Liver (tissue), 9 donors: ENCODE results near the gene TMEM221. TPM values are rescaled to one million over a fixed set of nuclear protein-coding genes. Genes with fewer than 3 reads are reported as not detected.

Experiments used
- DNase-seq: peaks from one replicate; pipeline ENCODE4 v3.0.0-alpha.2; 2017; ENCODE audit warnings: low spot score
- H3K27ac ChIP-seq, 2 donors: one replicate each; pipeline ENCODE4 v1.7.0; 2013; ENCODE audit warnings: inconsistent platforms in 2 of 2, low read length in 2 of 2, control low read depth in 1 of 2, low read depth in 1 of 2, mild to moderate bottlenecking in 1 of 2
- H3K27me3 ChIP-seq, 4 donors: one replicate each; pipeline versions ENCODE4 v1.6.1 to v1.7.0; 2013; ENCODE audit warnings: low read length in 3 of 4, inconsistent platforms in 1 of 4, mild to moderate bottlenecking in 1 of 4, moderate library complexity in 1 of 4; ENCODE audit not compliant: control insufficient read depth in 4 of 4, insufficient read depth in 4 of 4
- H3K36me3 ChIP-seq, 4 donors: one replicate each; pipeline versions ENCODE4 v1.6.1 to v1.7.0; 2013; ENCODE audit warnings: low read length in 3 of 4, mild to moderate bottlenecking in 3 of 4, low read depth in 1 of 4, moderate library complexity in 1 of 4; ENCODE audit not compliant: control insufficient read depth in 4 of 4, insufficient read depth in 3 of 4
- H3K4me1 ChIP-seq, 4 donors: one replicate each; pipeline versions ENCODE4 v1.6.1 to v1.7.0; 2013; ENCODE audit warnings: low read length in 3 of 4, mild to moderate bottlenecking in 3 of 4, moderate library complexity in 1 of 4; ENCODE audit not compliant: control insufficient read depth in 4 of 4, insufficient read depth in 4 of 4
- H3K4me3 ChIP-seq, 3 donors: one replicate each; pipeline versions ENCODE4 v1.6.1 to v1.7.0; 2013; ENCODE audit warnings: low read length in 3 of 3, control low read depth in 1 of 3, low read depth in 1 of 3, mild to moderate bottlenecking in 1 of 3
- H3K9ac ChIP-seq, 2 donors: one replicate each; pipeline ENCODE4 v1.7.0; 2013; ENCODE audit warnings: low read length in 2 of 2, mild to moderate bottlenecking in 2 of 2, moderate library complexity in 2 of 2, control low read depth in 1 of 2, low read depth in 1 of 2
- H3K9me3 ChIP-seq, 4 donors: one replicate each; pipeline versions ENCODE4 v1.6.1 to v1.7.0; 2013; ENCODE audit warnings: low read length in 3 of 4; ENCODE audit not compliant: control insufficient read depth in 4 of 4
- ATF3 ChIP-seq: IDR thresholded peaks from 2 replicates; pipeline ENCODE4 v1.6.1; 2016; ENCODE audit warnings: antibody characterized with exemption
- CTCF ChIP-seq: fragments of 150-350 bp; IDR thresholded peaks from 2 replicates; pipeline ENCODE4 v1.5.1; 2017; ENCODE audit warnings: improper control_type of control experiment, low read depth, low read length; ENCODE audit not compliant: missing input control
- EGR1 ChIP-seq, 2 donors: IDR thresholded peaks; 2 replicates each; pipeline ENCODE4 v1.6.1; 2016 to 2018; ENCODE audit warnings: antibody characterized with exemption in 2 of 2, low read depth in 2 of 2
- FOXA1 ChIP-seq: IDR thresholded peaks from 2 replicates; pipeline ENCODE4 v1.6.1; 2016; ENCODE audit warnings: antibody characterized with exemption
- FOXA2 ChIP-seq: IDR thresholded peaks from 2 replicates; pipeline ENCODE4 v1.6.1; 2016; ENCODE audit warnings: antibody characterized with exemption
- GABPA ChIP-seq, 2 donors: IDR thresholded peaks in 1 of 2; conservative IDR thresholded peaks in 1 of 2; 2 replicates each; pipeline ENCODE4 v1.6.1; 2016; ENCODE audit warnings: antibody characterized with exemption in 2 of 2, mild to moderate bottlenecking in 1 of 2, moderate library complexity in 1 of 2
- HNF4A ChIP-seq, 2 donors: conservative IDR thresholded peaks; 2 replicates each; pipeline ENCODE4 v1.6.1; 2016; ENCODE audit warnings: antibody characterized with exemption in 2 of 2, mild to moderate bottlenecking in 2 of 2
- HNF4G ChIP-seq: IDR thresholded peaks from 2 replicates; pipeline ENCODE4 v1.6.1; 2016; ENCODE audit warnings: antibody characterized with exemption
- JUND ChIP-seq, 2 donors: IDR thresholded peaks; 2 replicates each; pipeline ENCODE4 v1.6.1; 2016; ENCODE audit warnings: antibody characterized with exemption in 2 of 2
- MAX ChIP-seq: IDR thresholded peaks from 2 replicates; pipeline ENCODE4 v1.6.1; 2016; ENCODE audit warnings: antibody characterized with exemption
- NR2F2 ChIP-seq: IDR thresholded peaks from 2 replicates; pipeline ENCODE4 v1.6.1; 2016; ENCODE audit warnings: antibody characterized with exemption
- RAD21 ChIP-seq, 2 donors: IDR thresholded peaks; 2 replicates each; pipeline ENCODE4 v1.6.1; 2016; ENCODE audit warnings: antibody characterized with exemption in 2 of 2, mild to moderate bottlenecking in 2 of 2
- REST ChIP-seq: IDR thresholded peaks from 2 replicates; pipeline ENCODE4 v1.6.1; 2016; ENCODE audit warnings: antibody characterized with exemption, mild to moderate bottlenecking
- RXRA ChIP-seq, 2 donors: IDR thresholded peaks; 2 replicates each; pipeline ENCODE4 v1.6.1; 2017 to 2018; ENCODE audit warnings: antibody characterized with exemption in 2 of 2, mild to moderate bottlenecking in 1 of 2
- SP1 ChIP-seq: IDR thresholded peaks from 2 replicates; pipeline ENCODE4 v1.6.1; 2018; ENCODE audit warnings: antibody characterized with exemption, mild to moderate bottlenecking
- TAF1 ChIP-seq: conservative IDR thresholded peaks from 2 replicates; pipeline ENCODE4 v1.6.1; 2016; ENCODE audit warnings: antibody characterized with exemption, mild to moderate bottlenecking
- YY1 ChIP-seq: IDR thresholded peaks from 2 replicates; pipeline ENCODE4 v1.6.1; 2016; ENCODE audit warnings: antibody characterized with exemption, mild to moderate bottlenecking
- ZBTB33 ChIP-seq: IDR thresholded peaks from 2 replicates; pipeline ENCODE4 v1.6.1; 2016; ENCODE audit warnings: antibody characterized with exemption
- WGBS: extraction: QIAGEN DNeasy Blood & Tissue Kit; methylation state at CpG from one replicate; pipeline ENCODE4 v1.1.7; 2013; 5-methylcytosine and 5-hydroxymethylcytosine counted together
- polyA plus RNA-seq, 2 donors: library from polyadenylated mRNA; stranded (reverse) in 1 of 2; unstranded in 1 of 2; fragments of 200-250 nt in 1 of 2; fragments of >200 nt in 1 of 2; fragmentation: Nextera tagmentation in 1 of 2; extraction: Ambion mirVana in 1 of 2; gene quantifications; one replicate each; pipeline versions ENCODE4 v1.2.1 to v1.2.3, GENCODE V29; 2013 to 2015
- total RNA-seq, 2 donors: library from RNA; depleted of rRNA; stranded (reverse); fragments of >200 nt; gene quantifications; one replicate each; pipeline ENCODE4 v1.2.3, GENCODE V29; 2014
- donor health status: healthy.
- donor health status: healthy.
- donor health status: healthy.
- donor health status: healthy.
- donor health status: healthy.

TMEM221 gene
- total and polyA plus RNA-seq, 4 donors: 0.06 to 0.15 (median 0.11) TPM

GRCh38 chr19:17445526-17446165, 2.8 kb downstream of the TMEM221 start:
- Histone ChIP-seq H3K27ac (no peak overlapping the region), H3K4me3 (no peak overlapping the region), H3K9me3 (no peaks in the 10 kb centered on the region), H3K27me3 (peaks cover 0 to 2% (median 0%) of the 10 kb centered on the region in 4 donors), H3K36me3 (no peaks in the 10 kb centered on the region), H3K9ac (no peak overlapping the region), H3K4me1 (peaks cover 0 to 10% (median 0%) of the 10 kb centered on the region in 4 donors)
- WGBS: 94% methylated on average over 1 of the region's 1 CpG
- no peak for TF ChIP-seq EGR1 (IDR thresholded peaks at IDR 0.05; ENCODE audit: low read depth in 2 of 2)
- TF ChIP-seq RAD21 (IDR thresholded peaks at IDR 0.05): no peak
- no peak for TF ChIP-seq TAF1
- TF ChIP-seq HNF4A (conservative IDR thresholded peaks at IDR 0.05): no peak
- no peak for TF ChIP-seq FOXA1
- TF ChIP-seq CTCF: no peak
- TF ChIP-seq NR2F2: no peak
- TF ChIP-seq SP1: no peak
- TF ChIP-seq REST: no peak
- no peak for TF ChIP-seq ZBTB33
- no peak for TF ChIP-seq GABPA (IDR thresholded peaks at IDR 0.05 in 1 of 2, conservative IDR thresholded peaks at IDR 0.05 in 1 of 2)
- no peak for TF ChIP-seq FOXA2
- TF ChIP-seq JUND (IDR thresholded peaks at IDR 0.05): no peak
- TF ChIP-seq HNF4G: no peak
- no peak for TF ChIP-seq ATF3
- TF ChIP-seq RXRA (IDR thresholded peaks at IDR 0.05): no peak
- no peak for TF ChIP-seq YY1
- no peak for TF ChIP-seq MAX
- no peak for DNase-seq
